Mesothelial cell of epicardium (in vitro differentiated cells): ENCODE results near the gene MAD1L1. TPM values are rescaled to one million over a fixed set of nuclear protein-coding genes. Genes with fewer than 3 reads are reported as not detected.

ENCODE experiments used
- DNase-seq, 2 experiments: peaks; one replicate each; pipeline ENCODE4 v3.0.0; 2021; ENCODE audit warnings: low spot score in 2 of 2; ENCODE audit not compliant: unreplicated experiment in 2 of 2
- H3K27ac Mint-ChIP-seq: 2 replicates; pipeline ENCODE4 v1.8.0; 2021; ENCODE audit warnings: mixed read lengths
- H3K27me3 Mint-ChIP-seq: 2 replicates; pipeline ENCODE4 v1.8.0; 2021; ENCODE audit warnings: low read depth, mixed read lengths
- H3K36me3 Mint-ChIP-seq: 2 replicates; pipeline ENCODE4 v1.8.0; 2021; ENCODE audit warnings: mixed read lengths
- H3K4me1 Mint-ChIP-seq: 2 replicates; pipeline ENCODE4 v1.8.0; 2021; ENCODE audit warnings: mixed read lengths
- H3K4me3 Mint-ChIP-seq: 2 replicates; pipeline ENCODE4 v1.8.0; 2021; ENCODE audit warnings: mild to moderate bottlenecking, moderate library complexity, mixed read lengths
- H3K9me3 Mint-ChIP-seq: 2 replicates; pipeline ENCODE4 v1.8.0; 2021; ENCODE audit warnings: mixed read lengths
- total RNA-seq: library from RNA; stranded (reverse); gene quantifications from 3 replicates; pipeline ENCODE4 v1.2.1, GENCODE V29; 2021
- TF ChIP-seq, protein P1 (sequence below): fragments of 200-600 bp; sonication (generic); IDR thresholded peaks from one replicate; pipeline ENCODE4 v1.5.0; 2021; ENCODE audit warnings: antibody characterized with exemption; ENCODE audit not compliant: unreplicated experiment

The MAD1L1 gene
- total RNA-seq: 39.0 to 45.0 TPM (median 41.2 TPM) in 3 replicates

DNA sequence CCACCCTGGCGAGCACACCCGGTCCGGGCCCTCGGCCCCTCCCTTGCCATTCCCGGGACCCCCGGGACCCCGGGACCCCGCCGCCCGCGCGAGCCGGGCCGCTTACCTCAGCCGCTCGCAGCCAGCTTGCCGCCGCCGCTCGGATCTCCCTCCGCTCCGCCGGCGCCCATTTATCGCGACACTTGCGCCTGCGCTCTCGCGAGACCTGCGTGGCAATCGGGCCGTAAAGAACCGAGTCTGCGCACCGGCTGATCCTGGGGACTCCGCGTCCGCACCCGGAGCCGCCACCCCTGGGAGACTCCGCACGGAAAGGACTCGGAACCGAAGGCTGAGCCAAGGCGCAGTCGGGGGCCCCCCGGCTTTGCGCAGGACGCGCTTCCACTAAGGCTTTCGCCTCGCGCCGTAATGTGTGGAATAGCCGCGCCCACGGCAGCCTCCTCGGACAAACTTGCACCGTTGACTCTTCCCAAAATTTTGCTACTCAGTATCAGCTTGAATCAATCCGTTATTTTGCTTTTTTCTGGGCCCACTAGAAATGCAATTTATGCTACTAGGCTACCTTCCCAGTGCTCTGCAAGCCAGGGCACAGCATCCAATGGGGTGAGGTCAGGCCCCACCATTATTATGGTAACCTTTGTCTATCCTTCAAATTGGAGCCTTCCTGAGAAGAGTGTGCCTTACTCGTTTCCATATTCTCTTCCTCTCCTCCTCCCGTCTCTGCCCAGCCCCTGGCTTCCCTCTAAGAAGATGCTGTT lies at the start of gene MAD1L1:
Gene MAD1L1 (minus strand): TSS at position 180 of the 755 bp plus-strand sequence. CDS start 2,812 bp downstream, outside the sequence.
- H3K9me3 Mint-ChIP-seq: no peaks in the 10 kb centered on the region
- peaks cover 14% of the 10 kb centered on the region for H3K4me1 Mint-ChIP-seq
- peaks cover 16% of the 10 kb centered on the region for H3K36me3 Mint-ChIP-seq
- TF ChIP-seq, protein P1, sequence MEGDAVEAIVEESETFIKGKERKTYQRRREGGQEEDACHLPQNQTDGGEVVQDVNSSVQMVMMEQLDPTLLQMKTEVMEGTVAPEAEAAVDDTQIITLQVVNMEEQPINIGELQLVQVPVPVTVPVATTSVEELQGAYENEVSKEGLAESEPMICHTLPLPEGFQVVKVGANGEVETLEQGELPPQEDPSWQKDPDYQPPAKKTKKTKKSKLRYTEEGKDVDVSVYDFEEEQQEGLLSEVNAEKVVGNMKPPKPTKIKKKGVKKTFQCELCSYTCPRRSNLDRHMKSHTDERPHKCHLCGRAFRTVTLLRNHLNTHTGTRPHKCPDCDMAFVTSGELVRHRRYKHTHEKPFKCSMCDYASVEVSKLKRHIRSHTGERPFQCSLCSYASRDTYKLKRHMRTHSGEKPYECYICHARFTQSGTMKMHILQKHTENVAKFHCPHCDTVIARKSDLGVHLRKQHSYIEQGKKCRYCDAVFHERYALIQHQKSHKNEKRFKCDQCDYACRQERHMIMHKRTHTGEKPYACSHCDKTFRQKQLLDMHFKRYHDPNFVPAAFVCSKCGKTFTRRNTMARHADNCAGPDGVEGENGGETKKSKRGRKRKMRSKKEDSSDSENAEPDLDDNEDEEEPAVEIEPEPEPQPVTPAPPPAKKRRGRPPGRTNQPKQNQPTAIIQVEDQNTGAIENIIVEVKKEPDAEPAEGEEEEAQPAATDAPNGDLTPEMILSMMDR: no peak
- H3K4me3 Mint-ChIP-seq: peak within 1 kb of the TSS; percentile 89
- DNase-seq: peak; percentile 89 to 96
- no peaks in the 10 kb centered on the region for H3K27me3 Mint-ChIP-seq
- peak within 1 kb of the TSS; percentile 87 for H3K27ac Mint-ChIP-seq

GRCh38 chr7:2282185-2282751 lies 49.5 kb upstream of the MAD1L1 start:
- Mint-ChIP-seq H3K27me3 (no peaks in the 10 kb centered on the region), H3K4me3 (no peak overlapping the region), H3K4me1 (peaks cover 27% of the 10 kb centered on the region), H3K27ac (peak overlapping the region; percentile 76), H3K9me3 (no peaks in the 10 kb centered on the region), H3K36me3 (peaks cover 5% of the 10 kb centered on the region)
- DNase-seq: no peak
- TF ChIP-seq, protein P1: no peak

- peaks cover 27% of the 10 kb centered on the region for H3K4me1 Mint-ChIP-seq
- peaks cover 10% of the 10 kb centered on the region for H3K36me3 Mint-ChIP-seq
- H3K27me3 Mint-ChIP-seq: no peaks in the 10 kb centered on the region
- H3K27ac Mint-ChIP-seq: peak overlapping the region; percentile 76
- TF ChIP-seq, protein P1: no peak
- no peak overlapping the region for H3K4me3 Mint-ChIP-seq
- H3K9me3 Mint-ChIP-seq: no peaks in the 10 kb centered on the region
- no peak for DNase-seq
Measured at GRCh38 chr7:2281541-2281940, 48.8 kb upstream of the MAD1L1 start.

- H3K36me3 Mint-ChIP-seq: peaks cover 10% of the 10 kb centered on the region
- H3K27ac Mint-ChIP-seq: peak overlapping the region; percentile 92
- peaks cover 27% of the 10 kb centered on the region for H3K4me1 Mint-ChIP-seq
- H3K4me3 Mint-ChIP-seq: no peak overlapping the region
- H3K27me3 Mint-ChIP-seq: no peaks in the 10 kb centered on the region
- TF ChIP-seq, protein P1: no peak
- H3K9me3 Mint-ChIP-seq: no peaks in the 10 kb centered on the region
- no peak for DNase-seq
Measured at GRCh38 chr7:2280424-2280823, 47.7 kb upstream of the MAD1L1 start.

DNA sequence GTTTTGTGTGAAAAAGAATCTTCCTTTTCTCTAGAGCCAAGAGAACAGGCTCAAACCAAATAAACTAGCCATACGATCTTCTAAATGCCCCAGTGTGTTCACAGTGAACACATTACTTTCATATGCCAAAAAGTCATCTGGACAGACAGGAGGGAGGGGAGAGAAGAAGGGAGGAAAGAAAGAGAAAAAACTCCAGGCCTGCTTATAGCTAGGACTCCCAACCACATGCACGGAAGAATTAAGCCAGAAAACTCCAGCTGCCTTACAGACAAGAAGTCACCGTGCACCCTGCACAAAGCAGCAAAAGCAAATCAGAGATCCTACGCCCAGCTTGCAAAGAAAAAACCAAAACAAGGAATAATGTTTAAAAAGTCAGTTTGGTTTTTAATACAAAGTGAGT lies 47.2 kb upstream of the MAD1L1 start:
- no peak for DNase-seq
- H3K4me1 Mint-ChIP-seq: peaks cover 27% of the 10 kb centered on the region
- H3K27ac Mint-ChIP-seq: peak overlapping the region; percentile 92
- TF ChIP-seq, protein P1: no peak
- no peak overlapping the region for H3K4me3 Mint-ChIP-seq
- H3K9me3 Mint-ChIP-seq: no peaks in the 10 kb centered on the region
- H3K27me3 Mint-ChIP-seq: no peaks in the 10 kb centered on the region
- H3K36me3 Mint-ChIP-seq: peaks cover 10% of the 10 kb centered on the region
